G401.6 (cell line): ENCODE data around the gene INPP5A.

Experiments used
- FAIRE-seq: peaks from 2 replicates; lab custom pipeline; 2012; peaks lifted over from hg19 to GRCh38; lab: Jason Lieb, UNC

Gene INPP5A

GRCh38 chr10:132632851-132633684 is 95.5 kb downstream of the INPP5A start:
- no peak for FAIRE-seq

- no peak for FAIRE-seq
Measured at GRCh38 chr10:132634241-132634946, 96.8 kb downstream of the INPP5A start.

- no peak for FAIRE-seq
Measured at GRCh38 chr10:132634947-132635271, 97.3 kb downstream of the INPP5A start.

GRCh38 chr10:132636358-132636757 is 98.8 kb downstream of the INPP5A start:
- no peak for FAIRE-seq

GRCh38 chr10:132637477-132638129 is 100.0 kb downstream of the INPP5A start:
- peak; percentile 91 for FAIRE-seq

- FAIRE-seq: no peak
Measured at GRCh38 chr10:132638130-132638515, 100.5 kb downstream of the INPP5A start.

GRCh38 chr10:132639470-132639869 is 101.9 kb downstream of the INPP5A start:
- no peak for FAIRE-seq

GRCh38 chr10:132640326-132641125 is 102.9 kb downstream of the INPP5A start:
- FAIRE-seq: no peak

- no peak for FAIRE-seq
Measured at GRCh38 chr10:132641401-132641800, 103.8 kb downstream of the INPP5A start.

GRCh38 chr10:132641966-132642731 is 104.6 kb downstream of the INPP5A start:
- no peak for FAIRE-seq

- FAIRE-seq: no peak
Measured at GRCh38 chr10:132642732-132643008, 105.1 kb downstream of the INPP5A start.

GRCh38 chr10:132643709-132644526 is 106.3 kb downstream of the INPP5A start:
- FAIRE-seq: no peak

- FAIRE-seq: no peak
Measured at GRCh38 chr10:132644527-132645246, 107.1 kb downstream of the INPP5A start.

- no peak for FAIRE-seq
Measured at GRCh38 chr10:132645247-132645530, 107.6 kb downstream of the INPP5A start.

GRCh38 chr10:132645630-132646442 is 108.2 kb downstream of the INPP5A start:
- FAIRE-seq: no peak

- no peak for FAIRE-seq
Measured at GRCh38 chr10:132646443-132647097, 109.0 kb downstream of the INPP5A start.

GRCh38 chr10:132647424-132647823 is 109.8 kb downstream of the INPP5A start:
- no peak for FAIRE-seq

GRCh38 chr10:132648072-132648850 is 110.7 kb downstream of the INPP5A start:
- FAIRE-seq: no peak
